Gastroesophageal sphincter (tissue), 4 donors: ENCODE data around the gene MSANTD1. TPM values are rescaled to one million over a fixed set of nuclear protein-coding genes. Genes with fewer than 3 reads are reported as not detected.

ENCODE experiments used
- ATAC-seq: fragments of 150-250 bp; one replicate; pipeline ENCODE4 v1.9.1; 2016; ENCODE audit warnings: mild to moderate bottlenecking, moderate library complexity
- H3K27ac ChIP-seq, 4 donors: fragments of 200-600 bp; sonication (generic) in 3 of 4; 1 replicate in 3 of 4; 2 replicates in 1 of 4; pipeline ENCODE4 v1.5.1; 2016 to 2019
- H3K27me3 ChIP-seq: fragments of 200-600 bp; sonication (generic); one replicate; pipeline ENCODE4 v1.5.1; 2019
- H3K36me3 ChIP-seq, 2 donors: fragments of 200-600 bp; sonication (generic); one replicate each; pipeline ENCODE4 v1.5.1; 2019; ENCODE audit warnings: control low read depth in 1 of 2
- H3K4me1 ChIP-seq, 3 donors: fragments of 200-600 bp; sonication (generic); 1 replicate in 2 of 3; 2 replicates in 1 of 3; pipeline ENCODE4 v1.5.1; 2016 to 2019; ENCODE audit warnings: control low read depth in 2 of 3
- H3K4me3 ChIP-seq, 2 donors: fragments of 200-600 bp; sonication (generic); one replicate each; pipeline ENCODE4 v1.5.1; 2019; ENCODE audit warnings: mild to moderate bottlenecking in 1 of 2, moderate library complexity in 1 of 2
- H3K9me3 ChIP-seq, 3 donors: fragments of 200-600 bp; sonication (generic); one replicate each; pipeline ENCODE4 v1.5.1; 2017 to 2019; ENCODE audit warnings: control low read depth in 2 of 3
- EP300 ChIP-seq: sonication (generic); formaldehyde crosslinking; IDR thresholded peaks from one replicate; pipeline ENCODE4 v1.6.1; 2017; ENCODE audit warnings: antibody characterized with exemption, mild to moderate bottlenecking
- POLR2A ChIP-seq, 2 donors: fragments of 450-650 bp; IDR thresholded peaks; one replicate each; pipeline ENCODE4 v1.6.1; 2017; ENCODE audit warnings: antibody characterized with exemption in 2 of 2, mild to moderate bottlenecking in 2 of 2, moderate library complexity in 1 of 2
- POLR2AphosphoS5 ChIP-seq: sonication (generic); formaldehyde crosslinking; IDR thresholded peaks from one replicate; pipeline ENCODE4 v1.6.1; 2017; ENCODE audit warnings: antibody characterized with exemption
- WGBS, 2 donors: methylation state at CpG; one replicate each; pipeline ENCODE4 v1.1.5; 2018; ENCODE audit warnings: low coverage in 1 of 2; 5-methylcytosine and 5-hydroxymethylcytosine counted together
- total RNA-seq, 4 donors: library from RNA; depleted of rRNA; stranded (reverse); fragments of >200 nt; gene quantifications; one replicate each; pipeline ENCODE4 v1.1.0, GENCODE V29; 2016
- TF ChIP-seq, protein P1 (sequence below), 4 experiments: fragments of 200-600 bp in 2 of 4; fragments of 450-650 bp in 2 of 4; sonication (generic) in 1 of 4; IDR thresholded peaks; one replicate each; pipeline ENCODE4 v1.5.1; 2017 to 2019; ENCODE audit warnings: antibody characterized with exemption in 4 of 4, mild to moderate bottlenecking in 2 of 4, moderate library complexity in 2 of 4

MSANTD1 gene
- total RNA-seq, 4 donors from 2014 or later: 0.78 to 6.9 (median 1.5) TPM; not detected in 1

DNA sequence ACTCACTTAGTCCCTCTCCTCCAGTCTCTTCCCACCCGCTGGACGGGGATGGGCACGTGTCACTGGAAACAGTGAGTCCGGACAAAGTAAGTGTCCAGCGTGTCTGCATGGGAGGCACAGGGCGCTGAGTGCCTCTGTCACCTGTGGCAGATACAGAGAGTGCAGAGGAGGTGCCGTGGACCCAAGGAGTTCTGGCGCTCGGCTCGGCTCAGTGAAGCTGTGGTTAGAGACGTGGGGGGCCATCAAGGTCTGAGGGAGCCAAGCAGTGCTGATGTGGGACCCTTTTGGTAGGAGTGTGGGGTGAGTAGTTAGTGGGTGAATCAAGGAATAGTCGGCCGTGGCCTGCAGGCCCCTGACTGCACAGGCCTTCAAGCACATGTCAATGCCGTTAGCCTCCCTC is 40.1 kb upstream of the MSANTD1 start:
- H3K27me3 ChIP-seq: no peaks in the 10 kb centered on the region
- peaks cover 5 to 32% (median 7%) of the 10 kb centered on the region in 3 donors for H3K4me1 ChIP-seq
- no peak for TF ChIP-seq EP300
- no peak for TF ChIP-seq POLR2A (IDR thresholded peaks at IDR 0.05)
- TF ChIP-seq, protein P1, sequence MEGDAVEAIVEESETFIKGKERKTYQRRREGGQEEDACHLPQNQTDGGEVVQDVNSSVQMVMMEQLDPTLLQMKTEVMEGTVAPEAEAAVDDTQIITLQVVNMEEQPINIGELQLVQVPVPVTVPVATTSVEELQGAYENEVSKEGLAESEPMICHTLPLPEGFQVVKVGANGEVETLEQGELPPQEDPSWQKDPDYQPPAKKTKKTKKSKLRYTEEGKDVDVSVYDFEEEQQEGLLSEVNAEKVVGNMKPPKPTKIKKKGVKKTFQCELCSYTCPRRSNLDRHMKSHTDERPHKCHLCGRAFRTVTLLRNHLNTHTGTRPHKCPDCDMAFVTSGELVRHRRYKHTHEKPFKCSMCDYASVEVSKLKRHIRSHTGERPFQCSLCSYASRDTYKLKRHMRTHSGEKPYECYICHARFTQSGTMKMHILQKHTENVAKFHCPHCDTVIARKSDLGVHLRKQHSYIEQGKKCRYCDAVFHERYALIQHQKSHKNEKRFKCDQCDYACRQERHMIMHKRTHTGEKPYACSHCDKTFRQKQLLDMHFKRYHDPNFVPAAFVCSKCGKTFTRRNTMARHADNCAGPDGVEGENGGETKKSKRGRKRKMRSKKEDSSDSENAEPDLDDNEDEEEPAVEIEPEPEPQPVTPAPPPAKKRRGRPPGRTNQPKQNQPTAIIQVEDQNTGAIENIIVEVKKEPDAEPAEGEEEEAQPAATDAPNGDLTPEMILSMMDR (IDR thresholded peaks at IDR 0.05): no peak
- no peak for TF ChIP-seq POLR2AphosphoS5
- ATAC-seq: no peak
- no peak overlapping the region for H3K4me3 ChIP-seq
- H3K27ac ChIP-seq: no peak overlapping the region
- H3K9me3 ChIP-seq: no peaks in the 10 kb centered on the region
- 94 to 97% methylated on average over 6 of the region's 14 CpGs for WGBS, 2 donors
- peaks cover 0 to 67% of the 10 kb centered on the region in 2 donors for H3K36me3 ChIP-seq

DNA sequence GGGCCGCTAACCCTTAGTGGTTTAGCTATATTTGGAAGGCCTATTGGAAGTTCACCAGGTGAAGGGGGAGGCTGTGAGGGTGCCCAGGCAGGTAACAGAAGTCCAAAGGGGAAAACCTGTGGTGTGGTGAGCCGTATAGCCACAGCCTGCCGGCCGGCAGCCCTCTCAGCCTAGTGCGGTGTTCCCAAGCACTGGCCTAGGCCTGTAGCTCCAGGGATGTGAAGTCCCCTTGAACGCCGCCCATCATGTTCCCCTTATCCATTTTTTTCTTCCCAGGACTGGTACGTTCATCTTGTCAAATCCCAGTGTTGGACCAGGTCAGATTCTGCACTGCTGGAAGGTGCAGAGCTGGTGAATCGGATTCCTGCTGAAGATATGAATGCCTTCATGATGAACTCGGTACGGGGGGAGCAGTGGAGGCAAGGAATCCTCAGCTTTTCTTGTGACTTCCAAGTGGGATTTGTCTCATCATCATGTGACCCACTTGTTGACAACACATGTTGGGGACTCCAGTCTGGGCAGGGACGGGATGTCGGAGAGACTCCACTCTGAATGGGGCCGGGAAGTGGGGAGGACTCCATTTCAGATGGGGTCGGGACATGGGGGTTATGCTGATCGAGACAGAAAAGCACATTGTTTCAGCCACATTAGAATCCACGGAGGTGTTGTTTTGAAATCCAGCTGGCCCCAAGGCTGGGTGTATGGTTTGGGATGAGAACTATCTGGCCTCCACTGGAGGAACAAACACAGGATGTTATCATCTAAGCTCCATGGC is 39.2 kb upstream of the MSANTD1 start:
- no peak for ATAC-seq
- Histone ChIP-seq H3K27ac (no peak overlapping the region), H3K4me3 (no peak overlapping the region), H3K9me3 (no peaks in the 10 kb centered on the region), H3K36me3 (peaks cover 0 to 76% of the 10 kb centered on the region in 2 donors), H3K4me1 (peaks cover under 1 to 23% (median under 1%) of the 10 kb centered on the region in 3 donors), H3K27me3 (no peaks in the 10 kb centered on the region)
- TF ChIP-seq, protein P1 (IDR thresholded peaks at IDR 0.05): no peak
- TF ChIP-seq EP300: no peak
- no peak for TF ChIP-seq POLR2A (IDR thresholded peaks at IDR 0.05)
- no peak for TF ChIP-seq POLR2AphosphoS5
- WGBS, 2 donors: 86 to 92% methylated on average over 7 to 9 of the region's 17 CpGs

DNA sequence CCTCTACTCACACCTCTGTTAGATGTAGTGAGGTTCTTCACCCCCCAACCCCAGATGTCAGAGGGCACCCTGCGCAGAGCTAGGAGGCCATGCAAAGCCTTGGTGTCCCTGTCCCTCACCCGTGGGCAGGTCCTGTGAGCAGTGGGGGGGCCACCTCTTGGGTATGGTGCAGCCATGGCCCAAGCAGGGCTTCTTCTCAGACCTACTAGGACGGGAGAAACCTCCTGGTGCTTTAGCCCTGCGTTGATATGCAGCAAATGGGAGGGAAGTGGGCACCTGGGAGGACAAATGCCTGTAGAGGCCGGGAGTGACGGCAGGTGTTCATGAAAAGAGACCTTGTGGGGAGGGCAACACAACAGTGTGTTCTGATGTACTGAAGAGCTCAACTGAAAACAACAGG is 38.5 kb upstream of the MSANTD1 start:
- peaks cover 0 to 16% (median 0%) of the 10 kb centered on the region in 3 donors for H3K4me1 ChIP-seq
- 94 to 100% methylated on average over 2 to 3 of the region's 6 CpGs for WGBS, 2 donors
- peaks cover 0 to 84% of the 10 kb centered on the region in 2 donors for H3K36me3 ChIP-seq
- no peak overlapping the region for H3K4me3 ChIP-seq
- TF ChIP-seq POLR2A (IDR thresholded peaks at IDR 0.05): no peak
- TF ChIP-seq POLR2AphosphoS5: no peak
- TF ChIP-seq, protein P1 (IDR thresholded peaks at IDR 0.05): no peak
- TF ChIP-seq EP300: no peak
- H3K27me3 ChIP-seq: no peaks in the 10 kb centered on the region
- H3K9me3 ChIP-seq: no peaks in the 10 kb centered on the region
- no peak overlapping the region for H3K27ac ChIP-seq
- no peak for ATAC-seq

DNA sequence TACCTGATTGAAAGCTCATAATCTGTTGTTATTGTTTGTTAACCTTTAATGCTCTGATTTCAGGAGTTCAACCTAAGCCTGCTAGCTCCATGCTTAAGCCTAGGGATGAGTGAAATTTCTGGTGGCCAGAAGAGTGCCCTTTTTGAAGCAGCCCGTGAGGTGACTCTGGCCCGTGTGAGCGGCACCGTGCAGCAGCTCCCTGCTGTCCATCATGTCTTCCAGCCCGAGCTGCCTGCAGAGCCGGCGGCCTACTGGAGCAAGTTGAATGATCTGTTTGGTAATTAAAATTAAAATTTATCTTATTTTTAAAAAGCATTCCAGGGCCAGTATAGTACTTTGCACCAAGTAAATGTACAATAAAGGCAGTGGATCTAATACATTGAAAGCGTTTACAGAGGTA is 37.1 kb upstream of the MSANTD1 start:
- TF ChIP-seq, protein P1 (IDR thresholded peaks at IDR 0.05): no peak
- TF ChIP-seq POLR2AphosphoS5 (no peak), EP300 (no peak), POLR2A (IDR thresholded peaks at IDR 0.05) (no peak)
- Histone ChIP-seq H3K9me3 (no peaks in the 10 kb centered on the region), H3K4me1 (peaks cover 0 to 14% (median 0%) of the 10 kb centered on the region in 3 donors), H3K36me3 (peaks cover 0 to 87% of the 10 kb centered on the region in 2 donors), H3K27me3 (no peaks in the 10 kb centered on the region), H3K27ac (no peak overlapping the region), H3K4me3 (no peak overlapping the region)
- no peak for ATAC-seq
- WGBS, 2 donors: 84 to 100% methylated on average over 1 to 6 of the region's 8 CpGs
